ENCODE results near the gene OR51B4. TPM values are rescaled to one million over a fixed set of nuclear protein-coding genes. Genes with fewer than 3 reads are reported as not detected.

OR51B4 gene, protein sequence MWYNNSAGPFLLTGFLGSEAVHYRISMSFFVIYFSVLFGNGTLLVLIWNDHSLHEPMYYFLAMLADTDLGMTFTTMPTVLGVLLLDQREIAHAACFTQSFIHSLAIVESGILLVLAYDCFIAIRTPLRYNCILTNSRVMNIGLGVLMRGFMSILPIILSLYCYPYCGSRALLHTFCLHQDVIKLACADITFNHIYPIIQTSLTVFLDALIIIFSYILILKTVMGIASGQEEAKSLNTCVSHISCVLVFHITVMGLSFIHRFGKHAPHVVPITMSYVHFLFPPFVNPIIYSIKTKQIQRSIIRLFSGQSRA
- total RNA-seq: under 1 TPM in 1 of 6 donors, not detected in 5; 0.27 TPM

DNA sequence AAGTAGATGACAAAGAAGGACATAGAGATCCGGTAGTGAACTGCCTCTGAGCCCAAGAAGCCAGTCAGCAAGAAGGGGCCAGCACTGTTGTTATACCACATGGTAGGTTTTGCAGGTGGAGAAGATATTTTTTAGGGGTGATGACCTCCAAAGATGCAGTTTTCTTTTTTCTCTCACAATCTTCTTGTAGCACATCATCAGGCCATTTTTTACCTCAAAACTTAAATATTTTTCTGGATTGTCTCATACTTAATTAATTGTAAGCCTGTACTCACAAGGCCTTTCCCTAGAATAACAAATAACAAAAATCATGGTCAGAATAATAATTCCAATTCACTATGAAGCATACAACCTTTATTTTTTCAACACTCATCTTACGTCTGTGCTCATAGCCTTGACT is at the start of gene OR51B4:
Gene OR51B4, minus strand, starts transcription at position 101 of the 400 bp plus-strand sequence. Its CDS starts 0 bp downstream, at position 101.
- no peaks in the 10 kb centered on the region for H3K27me3 ChIP-seq
- no peaks in the 10 kb centered on the region for H3K4me1 ChIP-seq
- no peak for DNase-seq
- no peaks in the 10 kb centered on the region for H3K9me3 ChIP-seq
- no peak within 1 kb of the TSS for H3K4me3 ChIP-seq
- no peak within 1 kb of the TSS for H3K27ac ChIP-seq
- WGBS, 2 donors: 92 to 95% methylated on average over 2 of the region's 2 CpGs
- H3K36me3 ChIP-seq: no peaks in the 10 kb centered on the region
- ATAC-seq (ENCODE audit: low FRiP score in 2 of 2): no peak
- TF ChIP-seq EP300 (IDR thresholded peaks at IDR 0.05): no peak
- TF ChIP-seq, protein P1, sequence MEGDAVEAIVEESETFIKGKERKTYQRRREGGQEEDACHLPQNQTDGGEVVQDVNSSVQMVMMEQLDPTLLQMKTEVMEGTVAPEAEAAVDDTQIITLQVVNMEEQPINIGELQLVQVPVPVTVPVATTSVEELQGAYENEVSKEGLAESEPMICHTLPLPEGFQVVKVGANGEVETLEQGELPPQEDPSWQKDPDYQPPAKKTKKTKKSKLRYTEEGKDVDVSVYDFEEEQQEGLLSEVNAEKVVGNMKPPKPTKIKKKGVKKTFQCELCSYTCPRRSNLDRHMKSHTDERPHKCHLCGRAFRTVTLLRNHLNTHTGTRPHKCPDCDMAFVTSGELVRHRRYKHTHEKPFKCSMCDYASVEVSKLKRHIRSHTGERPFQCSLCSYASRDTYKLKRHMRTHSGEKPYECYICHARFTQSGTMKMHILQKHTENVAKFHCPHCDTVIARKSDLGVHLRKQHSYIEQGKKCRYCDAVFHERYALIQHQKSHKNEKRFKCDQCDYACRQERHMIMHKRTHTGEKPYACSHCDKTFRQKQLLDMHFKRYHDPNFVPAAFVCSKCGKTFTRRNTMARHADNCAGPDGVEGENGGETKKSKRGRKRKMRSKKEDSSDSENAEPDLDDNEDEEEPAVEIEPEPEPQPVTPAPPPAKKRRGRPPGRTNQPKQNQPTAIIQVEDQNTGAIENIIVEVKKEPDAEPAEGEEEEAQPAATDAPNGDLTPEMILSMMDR (IDR thresholded peaks at IDR 0.05): no peak
- no peak for TF ChIP-seq POLR2AphosphoS5 (IDR thresholded peaks at IDR 0.05)
- no peak for TF ChIP-seq POLR2A (IDR thresholded peaks at IDR 0.05)

DNA sequence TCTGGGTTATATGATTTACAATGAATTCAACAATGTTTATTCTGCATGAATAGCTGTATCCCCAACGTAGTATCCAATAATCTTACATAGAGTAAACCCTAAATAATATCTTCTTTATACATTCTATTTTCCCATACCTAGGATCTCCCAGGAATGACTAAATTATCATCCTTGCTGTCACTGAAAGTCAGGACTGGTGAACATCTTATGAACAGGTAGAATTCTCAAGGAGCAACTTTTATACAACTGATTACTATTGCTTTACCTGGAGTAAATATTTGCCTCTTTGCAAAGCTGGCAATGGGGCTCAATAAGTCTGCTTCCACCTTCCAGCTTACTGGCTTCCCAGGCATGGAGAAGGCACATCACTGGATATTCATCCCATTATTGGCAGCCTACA is 49.5 kb upstream of the OR51B4 start, which contains the start of gene OR51B6:
Gene OR51B6, plus strand, starts transcription at position 301 of the 400 bp plus-strand sequence. Its CDS starts 0 bp downstream, at position 301.
- H3K4me1 ChIP-seq: no peaks in the 10 kb centered on the region
- no peaks in the 10 kb centered on the region for H3K36me3 ChIP-seq
- no peaks in the 10 kb centered on the region for H3K27me3 ChIP-seq
- ATAC-seq (ENCODE audit: low FRiP score in 2 of 2) (no peak), DNase-seq (no peak)
- TF ChIP-seq POLR2A (IDR thresholded peaks at IDR 0.05): no peak
- TF ChIP-seq EP300 (IDR thresholded peaks at IDR 0.05): no peak
- no peak for TF ChIP-seq POLR2AphosphoS5 (IDR thresholded peaks at IDR 0.05)
- TF ChIP-seq, protein P1 (IDR thresholded peaks at IDR 0.05): no peak
- no peaks in the 10 kb centered on the region for H3K9me3 ChIP-seq
- no peak within 1 kb of the TSS for H3K4me3 ChIP-seq
- H3K27ac ChIP-seq: no peak within 1 kb of the TSS
- 51 to 65% methylated on average over 1 of the region's 1 CpG for WGBS, 2 donors

DNA sequence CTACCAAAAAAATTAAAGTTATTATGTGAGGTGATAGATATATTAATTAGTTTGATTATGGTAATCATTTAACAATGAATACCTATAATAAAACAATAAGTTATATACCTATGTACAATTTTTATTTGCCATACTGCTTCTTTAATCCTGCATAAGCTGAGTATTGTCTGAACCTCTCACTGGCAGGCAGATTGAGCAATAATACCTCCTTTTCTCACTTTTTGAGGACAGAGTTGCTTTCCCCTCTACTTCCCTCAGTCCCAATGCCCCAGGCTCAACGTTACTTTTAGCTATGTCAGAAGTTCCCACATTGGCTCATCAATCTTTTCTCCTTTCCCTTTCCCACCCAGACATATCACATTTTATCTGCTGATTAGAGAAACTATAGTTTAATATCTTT is 47.8 kb upstream of the OR51B4 start:
- H3K4me3 ChIP-seq: no peak overlapping the region
- ATAC-seq (ENCODE audit: low FRiP score in 2 of 2) (no peak), DNase-seq (no peak)
- H3K4me1 ChIP-seq: no peaks in the 10 kb centered on the region
- H3K27me3 ChIP-seq: no peaks in the 10 kb centered on the region
- no peak overlapping the region for H3K27ac ChIP-seq
- no peak for TF ChIP-seq POLR2AphosphoS5 (IDR thresholded peaks at IDR 0.05)
- TF ChIP-seq POLR2A (IDR thresholded peaks at IDR 0.05): no peak
- TF ChIP-seq EP300 (IDR thresholded peaks at IDR 0.05): no peak
- TF ChIP-seq, protein P1 (IDR thresholded peaks at IDR 0.05): no peak
- H3K9me3 ChIP-seq: no peaks in the 10 kb centered on the region
- H3K36me3 ChIP-seq: no peaks in the 10 kb centered on the region
- WGBS, 2 donors: 47 to 52% methylated on average over 1 of the region's 1 CpG

DNA sequence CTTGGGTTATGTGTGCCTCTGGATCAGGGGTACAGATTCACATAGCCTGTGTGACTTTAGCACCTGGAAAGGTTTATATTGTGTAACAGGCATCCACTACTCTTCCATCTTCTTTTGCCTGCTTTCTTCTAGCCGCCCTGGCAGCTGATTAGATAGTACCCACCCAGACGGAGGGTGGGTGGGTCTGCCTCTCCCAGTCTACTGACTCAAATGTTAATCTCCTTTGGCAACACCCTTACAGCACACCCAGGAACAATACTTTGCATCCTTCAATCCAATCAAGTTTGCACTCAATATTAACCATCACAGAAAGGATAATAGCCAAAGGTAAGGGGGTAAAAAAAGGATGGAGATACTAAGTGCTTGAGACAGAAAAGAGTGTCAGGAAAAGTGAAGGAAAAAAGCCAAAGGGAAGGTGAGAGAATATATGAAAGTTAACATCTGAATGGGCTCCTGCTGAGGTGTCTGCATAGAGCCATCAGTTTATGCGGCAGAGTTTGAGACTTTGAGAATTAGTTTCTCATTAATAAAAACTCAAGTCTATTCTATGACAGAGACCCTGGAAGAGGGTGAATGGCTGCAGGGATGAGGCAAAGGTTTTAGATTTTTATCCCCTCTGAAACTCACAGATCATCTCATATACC is 46.9 kb upstream of the OR51B4 start:
- no peaks in the 10 kb centered on the region for H3K4me1 ChIP-seq
- ATAC-seq (ENCODE audit: low FRiP score in 2 of 2) (no peak), DNase-seq (no peak)
- H3K36me3 ChIP-seq: no peaks in the 10 kb centered on the region
- H3K9me3 ChIP-seq: no peaks in the 10 kb centered on the region
- WGBS, 2 donors: 37 to 63% methylated on average over 3 of the region's 3 CpGs
- no peaks in the 10 kb centered on the region for H3K27me3 ChIP-seq
- no peak overlapping the region for H3K27ac ChIP-seq
- H3K4me3 ChIP-seq: no peak overlapping the region
- no peak for TF ChIP-seq POLR2AphosphoS5 (IDR thresholded peaks at IDR 0.05)
- TF ChIP-seq POLR2A (IDR thresholded peaks at IDR 0.05): no peak
- TF ChIP-seq, protein P1 (IDR thresholded peaks at IDR 0.05): no peak
- TF ChIP-seq EP300 (IDR thresholded peaks at IDR 0.05): no peak
